Kidney tubule cell (primary cell): ENCODE measurements around the gene KRT75.

ENCODE experiments used
- DNase-seq: peaks from one replicate; pipeline ENCODE4 v3.0.0-alpha.2; 2018; ENCODE audit warnings: low spot score

The KRT75 gene

GRCh38 chr12:52391618-52392002, 42.6 kb downstream of the KRT75 start:
- DNase-seq: peak; percentile 71

- peak; percentile 37 for DNase-seq
These were observed 43.2 kb downstream of the KRT75 start for GRCh38 chr12:52390739-52391617.

- peak; percentile 59 for DNase-seq
These were observed 44.6 kb downstream of the KRT75 start for GRCh38 chr12:52389313-52390207.

GRCh38 chr12:52387859-52388258, 46.3 kb downstream of the KRT75 start:
- no peak for DNase-seq

- DNase-seq: no peak
These were observed 48.9 kb downstream of the KRT75 start, which contains the start of gene KRT84 for GRCh38 chr12:52385226-52385702. TSS of gene KRT84 (minus strand) at chr12:52385652. CDS start at chr12:52385585, 67 bp downstream.

GRCh38 chr12:52383331-52383730, 50.8 kb downstream of the KRT75 start:
- no peak for DNase-seq

GRCh38 chr12:52382854-52383253, 51.3 kb downstream of the KRT75 start:
- DNase-seq: no peak

GRCh38 chr12:52381206-52381605, 53.0 kb downstream of the KRT75 start:
- DNase-seq: no peak

- peak; percentile 61 for DNase-seq
These were observed 53.9 kb downstream of the KRT75 start for GRCh38 chr12:52380271-52380694.

GRCh38 chr12:52379536-52379935, 54.6 kb downstream of the KRT75 start:
- no peak for DNase-seq

GRCh38 chr12:52378091-52378490, 56.1 kb downstream of the KRT75 start:
- DNase-seq: no peak

- no peak for DNase-seq
These were observed 56.9 kb downstream of the KRT75 start for GRCh38 chr12:52377266-52377665.
